ENCODE data around the gene MNX1. TPM values are rescaled to one million over a fixed set of nuclear protein-coding genes. Genes with fewer than 3 reads are reported as not detected.

The MNX1 gene
- total and polyA plus RNA-seq, 2 of the 4 experiments (the other 2 are of a cell fraction), result not detected

- no peaks in the 10 kb centered on the region for H3K9me1 ChIP-seq (ENCODE audit: insufficient read depth, low read length)
- ATAC-seq (ENCODE audit: low read depth), result no peak
- POLR2A ChIA-PET (ENCODE audit: unreplicated experiment), result no interaction called here
- no peak overlapping the region for H3K18ac ChIP-seq (ENCODE audit: low read depth, low read length)
- H3K23ac ChIP-seq (ENCODE audit: low read depth, low read length), result no peak overlapping the region
- H2BK15ac ChIP-seq (ENCODE audit: low read depth, low read length), result no peak overlapping the region
- no peak overlapping the region for H4K8ac ChIP-seq (ENCODE audit: low read depth in 2 of 2, low read length in 2 of 2)
- dilution Hi-C loops (cut with HindIII; ENCODE audit: low sequenced_read_pairs, unreplicated experiment) (no loop called here), in situ Hi-C loops (cut with MboI; ENCODE audit: low sequenced_read_pairs) (no loop called here), intact Hi-C loops (cut with micrococcal nuclease) (no loop called here)
- no peak for TF ChIP-seq POLR2A (IDR thresholded peaks at IDR 0.05; ENCODE audit: low read depth, low read length)
- TF ChIP-seq RAD21 (IDR thresholded peaks at IDR 0.05; ENCODE audit: low read length), result no peak
- no peak for TF ChIP-seq ELK1 (IDR thresholded peaks at IDR 0.05; ENCODE audit: borderline replicate concordance, low read depth, low read length)
- no peak for TF ChIP-seq MAFK (IDR thresholded peaks at IDR 0.05; ENCODE audit: low read depth, low read length)
- no peak for TF ChIP-seq FOS (IDR thresholded peaks at IDR 0.05; ENCODE audit: low read depth, low read length)
- TF ChIP-seq CTCF (conservative IDR thresholded peaks at IDR 0.05; ENCODE audit: low read depth, low read length), result no peak
- no peak for TF ChIP-seq NFE2L2 (IDR thresholded peaks at IDR 0.05; ENCODE audit: low read depth, low read length)
- TF ChIP-seq RFX5 (IDR thresholded peaks at IDR 0.05; ENCODE audit: low read depth, low read length), result no peak
- no peak for TF ChIP-seq BHLHE40 (IDR thresholded peaks at IDR 0.05; ENCODE audit: low read depth, low read length)
- no peak for TF ChIP-seq MAZ (IDR thresholded peaks at IDR 0.05; ENCODE audit: borderline replicate concordance, low read depth, low read length)
- H4K5ac ChIP-seq (ENCODE audit: low read depth, low read length), result no peak overlapping the region
- H2BK5ac ChIP-seq (ENCODE audit: low read depth, low read length, poor library complexity, severe bottlenecking), result no peak overlapping the region
- H3K4me2 ChIP-seq (ENCODE audit: low read depth, low read length), result no peak overlapping the region
- no peak overlapping the region for H3K9ac ChIP-seq (ENCODE audit: low read depth, low read length)
- no peaks in the 10 kb centered on the region for H3K36me3 ChIP-seq (ENCODE audit: control insufficient read depth, insufficient read depth, low read length)
- no peak overlapping the region for H3K4ac ChIP-seq (ENCODE audit: low read depth, low read length)
- peaks cover 93% of the 10 kb centered on the region for H3K27me3 ChIP-seq (ENCODE audit: control insufficient read depth, insufficient read depth, low read length)
- H2AFZ ChIP-seq (replicated peaks; ENCODE audit: low read length, poor library complexity), result no peak overlapping the region
- no peak overlapping the region for H2AK5ac ChIP-seq (ENCODE audit: low read depth, low read length)
- H2BK120ac ChIP-seq (ENCODE audit: low read depth, low read length), result no peak overlapping the region
- H3K4me3 ChIP-seq (ENCODE audit: insufficient read depth, low read depth, low read length), result no peak overlapping the region
- H2AK9ac ChIP-seq (replicated peaks; ENCODE audit: low read depth, low read length, poor library complexity), result no peak overlapping the region
- H4K91ac ChIP-seq (ENCODE audit: insufficient read depth, low read depth, low read length), result no peak overlapping the region
- H3K79me1 ChIP-seq (ENCODE audit: low read depth in 1 of 2, low read length in 2 of 2), result no peaks in the 10 kb centered on the region
- WGBS, 2 experiments (ENCODE audit: extremely low coverage in 2 of 2, insufficient read length in 1 of 2), result 45% methylated on average over 4 of the region's 39 CpGs; no CpG with 5 or more reads in 1 of the 2 experiments
- no TSS peak for BruUV-seq (replicated peaks)
- CTCF ChIA-PET, result no interaction called here
- H3K14ac ChIP-seq (replicated peaks; ENCODE audit: low read depth, low read length), result no peak overlapping the region
- DNase-seq, result no peak
- no peak overlapping the region for H3K56ac ChIP-seq (ENCODE audit: extremely low read depth, insufficient read depth, low read length)
- peaks cover 5% of the 10 kb centered on the region; the same call in 1 of the 2 replicates for H3K9me3 ChIP-seq (ENCODE audit: control insufficient read depth, insufficient read depth, low read length)
- no peak overlapping the region for H2BK20ac ChIP-seq (ENCODE audit: low read depth, low read length)
- H4K20me1 ChIP-seq (ENCODE audit: insufficient read depth, low read length), result no peaks in the 10 kb centered on the region; the same call in none of the 2 replicates
- no peaks in the 10 kb centered on the region for H3K4me1 ChIP-seq (ENCODE audit: control insufficient read depth, insufficient read depth, low read length)
- no peak overlapping the region for H3K27ac ChIP-seq (ENCODE audit: insufficient read depth, low read length)
Observed at GRCh38 chr7:157006205-157006747, 4.2 kb downstream of the MNX1 start.

All from IMR-90 (cell line).